Measurements from ENCODE around the gene FOXP2.

- TF ChIP-seq POLR2A (IDR thresholded peaks at IDR 0.05; ENCODE audit: low read depth, low read length) (no peak), CTCF (IDR thresholded peaks at IDR 0.05; ENCODE audit: extremely low read depth in 1 of 2, insufficient read depth in 1 of 2, low read depth in 1 of 2, low read length in 2 of 2) (no peak), MAX (IDR thresholded peaks at IDR 0.05; ENCODE audit: insufficient read depth, insufficient read length) (no peak)
Observed at GRCh38 chr7:114598946-114599345, 184.3 kb downstream of the FOXP2 start.

Data from endothelial cell of umbilical vein (primary cell).